ENCODE measurements around the gene UBXN1. TPM values are rescaled to one million over a fixed set of nuclear protein-coding genes. Genes with fewer than 3 reads are reported as not detected.

The UBXN1 gene
- total RNA-seq, 1 experiment from 2014 or later = 135 TPM

DNA sequence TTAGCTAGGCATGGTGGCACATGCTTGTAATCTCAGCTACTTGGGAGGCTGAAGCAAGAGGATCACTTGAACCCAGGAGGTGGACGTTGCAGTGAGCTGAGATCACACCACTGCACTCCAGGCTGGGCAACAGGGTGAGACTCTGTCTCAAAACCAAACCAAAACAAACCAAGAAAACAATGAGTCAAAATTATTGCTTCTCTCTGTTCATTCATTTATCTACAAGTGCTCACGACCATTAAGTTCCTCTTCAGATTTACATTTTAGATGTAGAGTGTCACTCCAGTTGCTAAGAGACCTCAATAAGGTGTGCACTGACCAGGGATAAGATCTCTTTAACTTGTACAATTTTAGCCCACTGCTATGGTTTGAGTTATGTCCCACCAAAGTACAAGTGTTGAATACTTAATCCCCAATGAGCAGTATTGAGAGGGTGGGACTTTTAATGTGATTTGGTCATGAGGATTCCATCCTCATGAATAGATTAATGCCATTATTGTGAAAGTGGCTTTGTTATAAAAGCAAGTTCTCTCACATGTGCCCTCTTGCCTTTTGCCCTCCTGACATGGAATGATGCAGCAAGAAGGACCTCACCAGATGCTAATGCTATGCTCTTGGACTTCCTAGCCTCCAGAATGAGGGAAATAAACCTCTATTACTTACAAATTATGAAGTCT is 40.6 kb upstream of the UBXN1 start:
- DNase-seq (ENCODE audit: low spot score) (no peak), ATAC-seq (no peak)
- TF ChIP-seq CREB1 (CRISPR knock-in tag; IDR thresholded peaks at IDR 0.05) = no peak
- no peak for TF ChIP-seq ZNF423 (CRISPR knock-in tag; IDR thresholded peaks at IDR 0.05)
- no peak for TF ChIP-seq OVOL2 (CRISPR knock-in tag; IDR thresholded peaks at IDR 0.05; ENCODE audit: borderline replicate concordance)
- no peak for TF ChIP-seq SMAD4 (CRISPR knock-in tag; IDR thresholded peaks at IDR 0.05)
- no peak for TF ChIP-seq RORB (CRISPR knock-in tag; IDR thresholded peaks at IDR 0.05)
- TF ChIP-seq PREB (CRISPR knock-in tag; IDR thresholded peaks at IDR 0.05; ENCODE audit: borderline replicate concordance) = no peak
- no peak for TF ChIP-seq ZNF121 (CRISPR knock-in tag; IDR thresholded peaks at IDR 0.05)
- TF ChIP-seq, protein P1, sequence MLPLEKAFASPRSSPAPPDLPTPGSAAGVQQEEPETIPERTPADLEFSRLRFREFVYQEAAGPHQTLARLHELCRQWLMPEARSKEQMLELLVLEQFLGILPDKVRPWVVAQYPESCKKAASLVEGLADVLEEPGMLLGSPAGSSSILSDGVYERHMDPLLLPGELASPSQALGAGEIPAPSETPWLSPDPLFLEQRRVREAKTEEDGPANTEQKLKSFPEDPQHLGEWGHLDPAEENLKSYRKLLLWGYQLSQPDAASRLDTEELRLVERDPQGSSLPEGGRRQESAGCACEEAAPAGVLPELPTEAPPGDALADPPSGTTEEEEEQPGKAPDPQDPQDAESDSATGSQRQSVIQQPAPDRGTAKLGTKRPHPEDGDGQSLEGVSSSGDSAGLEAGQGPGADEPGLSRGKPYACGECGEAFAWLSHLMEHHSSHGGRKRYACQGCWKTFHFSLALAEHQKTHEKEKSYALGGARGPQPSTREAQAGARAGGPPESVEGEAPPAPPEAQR (CRISPR knock-in tag; IDR thresholded peaks at IDR 0.05) = no peak
- TF ChIP-seq, protein P2, sequence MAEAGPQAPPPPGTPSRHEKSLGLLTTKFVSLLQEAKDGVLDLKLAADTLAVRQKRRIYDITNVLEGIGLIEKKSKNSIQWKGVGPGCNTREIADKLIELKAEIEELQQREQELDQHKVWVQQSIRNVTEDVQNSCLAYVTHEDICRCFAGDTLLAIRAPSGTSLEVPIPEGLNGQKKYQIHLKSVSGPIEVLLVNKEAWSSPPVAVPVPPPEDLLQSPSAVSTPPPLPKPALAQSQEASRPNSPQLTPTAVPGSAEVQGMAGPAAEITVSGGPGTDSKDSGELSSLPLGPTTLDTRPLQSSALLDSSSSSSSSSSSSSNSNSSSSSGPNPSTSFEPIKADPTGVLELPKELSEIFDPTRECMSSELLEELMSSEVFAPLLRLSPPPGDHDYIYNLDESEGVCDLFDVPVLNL (CRISPR knock-in tag; IDR thresholded peaks at IDR 0.05; ENCODE audit: borderline replicate concordance, low read depth) = no peak
- TF ChIP-seq IRF1 (CRISPR knock-in tag; IDR thresholded peaks at IDR 0.05) = no peak
- Mint-ChIP-seq H3K27ac (no peak overlapping the region; the same call in 1 of the 2 replicates), H3K4me3 (no peak overlapping the region), H3K9me3 (no peaks in the 10 kb centered on the region), H3K4me1 (peaks cover 20% of the 10 kb centered on the region), H3K27me3 (ENCODE audit: low read depth) (no peaks in the 10 kb centered on the region), H3K36me3 (peaks cover 94% of the 10 kb centered on the region)
- CTCF ChIA-PET = no interaction called here
- POLR2A ChIA-PET = interaction anchor here (0.7 kb wide), 1 partner anchor 128 kb away, joined by 5 read pairs; no protein-coding TSS in a partner anchor

GRCh38 chr11:62716816-62717215 is 37.9 kb upstream of the UBXN1 start:
- no peak overlapping the region for H3K27ac Mint-ChIP-seq
- peaks cover 24% of the 10 kb centered on the region for H3K4me1 Mint-ChIP-seq
- H3K4me3 Mint-ChIP-seq = no peak overlapping the region
- peaks cover 88% of the 10 kb centered on the region for H3K36me3 Mint-ChIP-seq
- CTCF ChIA-PET = interaction anchor here (1.3 to 4.1 kb wide), 3 partner anchors 10 to 69 kb away, joined by 3 to 14 read pairs (median 6); partner anchors contain the start of genes BSCL2, GNG3 and TAF6L
- POLR2A ChIA-PET = no interaction called here
- H3K9me3 Mint-ChIP-seq = no peaks in the 10 kb centered on the region
- ATAC-seq = no peak
- no peaks in the 10 kb centered on the region for H3K27me3 Mint-ChIP-seq (ENCODE audit: low read depth)
- no peak for DNase-seq (ENCODE audit: low spot score)
- TF ChIP-seq ETV6 (CRISPR knock-in tag; IDR thresholded peaks at IDR 0.05) = no peak
- TF ChIP-seq, protein P3, sequence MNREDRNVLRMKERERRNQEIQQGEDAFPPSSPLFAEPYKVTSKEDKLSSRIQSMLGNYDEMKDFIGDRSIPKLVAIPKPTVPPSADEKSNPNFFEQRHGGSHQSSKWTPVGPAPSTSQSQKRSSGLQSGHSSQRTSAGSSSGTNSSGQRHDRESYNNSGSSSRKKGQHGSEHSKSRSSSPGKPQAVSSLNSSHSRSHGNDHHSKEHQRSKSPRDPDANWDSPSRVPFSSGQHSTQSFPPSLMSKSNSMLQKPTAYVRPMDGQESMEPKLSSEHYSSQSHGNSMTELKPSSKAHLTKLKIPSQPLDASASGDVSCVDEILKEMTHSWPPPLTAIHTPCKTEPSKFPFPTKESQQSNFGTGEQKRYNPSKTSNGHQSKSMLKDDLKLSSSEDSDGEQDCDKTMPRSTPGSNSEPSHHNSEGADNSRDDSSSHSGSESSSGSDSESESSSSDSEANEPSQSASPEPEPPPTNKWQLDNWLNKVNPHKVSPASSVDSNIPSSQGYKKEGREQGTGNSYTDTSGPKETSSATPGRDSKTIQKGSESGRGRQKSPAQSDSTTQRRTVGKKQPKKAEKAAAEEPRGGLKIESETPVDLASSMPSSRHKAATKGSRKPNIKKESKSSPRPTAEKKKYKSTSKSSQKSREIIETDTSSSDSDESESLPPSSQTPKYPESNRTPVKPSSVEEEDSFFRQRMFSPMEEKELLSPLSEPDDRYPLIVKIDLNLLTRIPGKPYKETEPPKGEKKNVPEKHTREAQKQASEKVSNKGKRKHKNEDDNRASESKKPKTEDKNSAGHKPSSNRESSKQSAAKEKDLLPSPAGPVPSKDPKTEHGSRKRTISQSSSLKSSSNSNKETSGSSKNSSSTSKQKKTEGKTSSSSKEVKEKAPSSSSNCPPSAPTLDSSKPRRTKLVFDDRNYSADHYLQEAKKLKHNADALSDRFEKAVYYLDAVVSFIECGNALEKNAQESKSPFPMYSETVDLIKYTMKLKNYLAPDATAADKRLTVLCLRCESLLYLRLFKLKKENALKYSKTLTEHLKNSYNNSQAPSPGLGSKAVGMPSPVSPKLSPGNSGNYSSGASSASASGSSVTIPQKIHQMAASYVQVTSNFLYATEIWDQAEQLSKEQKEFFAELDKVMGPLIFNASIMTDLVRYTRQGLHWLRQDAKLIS (CRISPR knock-in tag; IDR thresholded peaks at IDR 0.05; ENCODE audit: borderline replicate concordance) = no peak
- TF ChIP-seq TEAD1 (CRISPR knock-in tag; IDR thresholded peaks at IDR 0.05) = no peak
- TF ChIP-seq ZNF317 (CRISPR knock-in tag; IDR thresholded peaks at IDR 0.05; ENCODE audit: borderline replicate concordance, low read depth) = no peak
- no peak for TF ChIP-seq E2F1 (CRISPR knock-in tag; IDR thresholded peaks at IDR 0.05)
- TF ChIP-seq IRF1 (CRISPR knock-in tag; IDR thresholded peaks at IDR 0.05) = no peak
- no peak for TF ChIP-seq CBFB (CRISPR knock-in tag; IDR thresholded peaks at IDR 0.05; ENCODE audit: low read depth)
- TF ChIP-seq HMGA2 (CRISPR knock-in tag; IDR thresholded peaks at IDR 0.05) = no peak
- no peak for TF ChIP-seq SP1 (CRISPR knock-in tag; conservative IDR thresholded peaks at IDR 0.05)
- TF ChIP-seq ATF3 (CRISPR knock-in tag; conservative IDR thresholded peaks at IDR 0.05) = no peak
- no peak for TF ChIP-seq TCF7 (CRISPR knock-in tag; IDR thresholded peaks at IDR 0.05; ENCODE audit: low read depth)
- TF ChIP-seq CTCF (IDR thresholded peaks at IDR 0.05) = no peak
- no peak for TF ChIP-seq SMAD3 (CRISPR knock-in tag; IDR thresholded peaks at IDR 0.05; ENCODE audit: borderline replicate concordance)
